Activated CD4-positive, alpha-beta T cell treated with anti-CD3 and anti-CD28 coated beads for 36 hours (primary cell): ENCODE results near the gene INCENP. TPM values are rescaled to one million over a fixed set of nuclear protein-coding genes. Genes with fewer than 3 reads are reported as not detected.

Experiments used
- ATAC-seq: fragments of 200-7000 bp; cut with Tn5 transposase; one replicate; pipeline ENCODE4 v1.10.0; 2021; ENCODE audit warnings: mild to moderate bottlenecking, moderate library complexity
- CTCF ChIA-PET: fragments of 350-600 bp; sonication (Branson Sonifier 250); formaldehyde crosslinking; loops from one replicate; lab custom pipeline; 2021; ENCODE audit warnings: antibody characterized with exemption; lab: Charles Lee
- POLR2A ChIA-PET: fragments of 350-600 bp; sonication (Branson Sonifier 250); formaldehyde crosslinking; loops from one replicate; lab custom pipeline; 2021; ENCODE audit warnings: antibody characterized with exemption, inconsistent platforms; lab: Charles Lee
- DNase-seq: peaks from one replicate; pipeline ENCODE4 v3.0.0-alpha.2; 2020
- H3K27ac Mint-ChIP-seq: one replicate; pipeline ENCODE4 v1.8.0; 2021; ENCODE audit warnings: mixed read lengths
- H3K27me3 Mint-ChIP-seq: one replicate; pipeline ENCODE4 v1.8.0; 2021; ENCODE audit warnings: mixed read lengths
- H3K36me3 Mint-ChIP-seq: one replicate; pipeline ENCODE4 v1.8.0; 2021; ENCODE audit warnings: low read depth, mixed read lengths
- H3K4me1 Mint-ChIP-seq: one replicate; pipeline ENCODE4 v1.8.0; 2021; ENCODE audit warnings: mixed read lengths
- H3K4me3 Mint-ChIP-seq: one replicate; pipeline ENCODE4 v1.8.0; 2021; ENCODE audit warnings: mild to moderate bottlenecking, moderate library complexity, mixed read lengths
- H3K9me3 Mint-ChIP-seq: one replicate; pipeline ENCODE4 v1.8.0; 2021; ENCODE audit warnings: low read depth, mixed read lengths
- intact Hi-C, 2 experiments: fragments of 100-400 bp; cut with DNase I in 1 of 2; cut with micrococcal nuclease in 1 of 2; formaldehyde crosslinking; loops; one replicate each; pipeline versions ENCODE4 v1.14.2 to v1.15.1; 2022 to 2024; cut with DNase I, micrococcal nuclease
- total RNA-seq, 2 experiments: library from RNA; stranded (reverse); gene quantifications; one replicate each; pipeline ENCODE4 v1.2.3, GENCODE V29; 2021

Gene INCENP
- total RNA-seq, 2 experiments from 2014 or later, result 125 to 140 TPM

DNA sequence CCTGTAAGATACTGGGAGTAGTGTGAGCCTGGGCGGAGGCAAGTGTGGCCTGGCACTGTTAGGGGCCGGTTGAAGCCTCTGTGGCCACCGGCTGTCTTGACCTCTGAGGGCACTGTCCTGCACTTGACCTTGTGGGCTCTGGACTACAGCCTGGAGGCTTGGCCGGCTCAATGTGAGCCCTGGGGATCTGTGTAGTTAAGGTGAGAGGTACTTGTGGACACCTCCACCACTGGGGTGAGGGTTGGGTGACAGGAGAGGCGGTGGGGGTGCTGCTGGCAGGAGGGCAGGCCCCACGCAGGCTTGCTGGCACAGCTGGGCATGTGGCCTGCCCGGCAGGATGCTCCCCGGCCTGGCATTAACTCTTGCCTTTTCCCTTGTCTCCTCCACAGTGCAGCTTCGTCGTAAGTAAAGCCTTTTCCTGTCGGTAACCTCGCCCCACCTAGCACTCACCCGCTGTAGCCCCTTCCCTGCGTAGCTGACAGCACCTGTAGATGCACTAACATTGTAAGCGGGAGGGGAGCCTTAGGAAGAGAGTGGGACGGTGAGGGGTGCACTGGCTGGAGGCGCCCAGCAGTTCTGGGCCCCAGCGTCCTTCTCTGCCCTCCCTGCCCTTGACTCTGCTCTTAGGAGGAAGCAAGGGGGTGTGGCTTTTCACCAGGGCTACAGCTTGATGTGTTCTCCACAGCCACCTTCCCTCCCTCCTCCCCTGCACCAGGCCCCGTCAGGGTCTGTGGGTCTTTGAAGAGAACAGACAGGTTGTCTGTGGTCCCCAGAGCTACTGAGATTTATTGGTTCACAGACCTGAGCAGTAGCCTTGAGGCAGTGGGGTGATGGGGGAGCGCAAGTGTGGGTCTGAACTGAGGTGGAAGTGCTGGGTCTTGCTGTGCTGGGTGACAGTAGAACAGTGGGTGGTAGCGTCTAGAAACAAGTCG lies 17.6 kb downstream of the INCENP start:
- Mint-ChIP-seq H3K36me3 (peaks cover 37% of the 10 kb centered on the region), H3K4me3 (no peak overlapping the region), H3K27ac (no peak overlapping the region), H3K4me1 (no peaks in the 10 kb centered on the region), H3K9me3 (no peaks in the 10 kb centered on the region), H3K27me3 (no peaks in the 10 kb centered on the region)
- ChIA-PET CTCF (interaction anchor here (1.1 kb wide), 1 partner anchor 10 kb away, joined by 3 read pairs; no protein-coding TSS in a partner anchor), POLR2A (no interaction called here)
- intact Hi-C loops, result no loop called here
- no peak for DNase-seq
- ATAC-seq, result no peak

DNA sequence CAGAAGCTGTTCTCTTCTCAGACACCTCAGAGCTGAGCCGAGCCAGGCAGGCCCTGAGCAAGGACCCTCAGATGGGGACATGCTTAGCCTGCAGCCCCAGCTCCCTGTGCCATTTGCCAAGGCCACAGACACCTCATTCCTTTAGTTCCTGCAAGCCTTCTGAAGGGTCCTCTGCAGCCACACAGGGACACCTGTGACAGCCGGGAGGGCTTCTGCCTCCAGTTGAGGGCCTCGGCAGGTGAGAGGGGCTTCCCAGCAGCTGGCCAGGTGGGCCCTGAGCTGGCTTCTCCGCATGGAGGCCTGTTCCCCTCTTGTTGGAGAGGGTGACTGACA lies 18.2 kb downstream of the INCENP start:
- ATAC-seq, result no peak
- DNase-seq, result no peak
- H3K27ac Mint-ChIP-seq, result no peak overlapping the region
- no peaks in the 10 kb centered on the region for H3K27me3 Mint-ChIP-seq
- intact Hi-C loops, result no loop called here
- ChIA-PET POLR2A (no interaction called here), CTCF (interaction anchor here (1.1 kb wide), 1 partner anchor 9 kb away, joined by 3 read pairs; no protein-coding TSS in a partner anchor)
- peaks cover 36% of the 10 kb centered on the region for H3K36me3 Mint-ChIP-seq
- no peak overlapping the region for H3K4me3 Mint-ChIP-seq
- H3K9me3 Mint-ChIP-seq, result no peaks in the 10 kb centered on the region
- no peaks in the 10 kb centered on the region for H3K4me1 Mint-ChIP-seq

DNA sequence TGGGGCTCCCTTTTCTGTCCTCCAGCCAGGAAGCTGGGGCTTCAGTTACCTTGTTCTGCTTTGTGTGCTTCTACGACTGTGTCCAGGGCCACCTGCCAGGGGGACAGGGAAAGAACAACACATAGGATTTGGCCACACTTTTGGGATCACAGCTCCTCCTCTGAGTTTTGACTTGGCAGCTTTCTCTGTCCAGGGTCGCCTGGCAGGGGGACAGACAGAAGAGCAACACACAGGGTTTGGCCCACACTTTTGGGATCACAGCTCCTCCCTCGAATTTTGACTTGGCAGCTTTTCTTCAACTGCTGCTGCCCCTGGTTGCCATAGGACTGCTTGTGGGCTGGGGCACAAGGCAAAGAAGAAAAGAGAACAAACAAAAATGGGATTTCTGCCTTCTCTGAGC lies 19.1 kb downstream of the INCENP start:
- intact Hi-C loops, result no loop called here
- ChIA-PET CTCF (no interaction called here), POLR2A (interaction anchor here (0.6 kb wide), 1 partner anchor 12 kb away, joined by 7 read pairs; no protein-coding TSS in a partner anchor)
- H3K9me3 Mint-ChIP-seq, result no peaks in the 10 kb centered on the region
- H3K27ac Mint-ChIP-seq, result no peak overlapping the region
- ATAC-seq (no peak), DNase-seq (no peak)
- peaks cover 44% of the 10 kb centered on the region for H3K36me3 Mint-ChIP-seq
- H3K27me3 Mint-ChIP-seq, result no peaks in the 10 kb centered on the region
- H3K4me3 Mint-ChIP-seq, result no peak overlapping the region
- H3K4me1 Mint-ChIP-seq, result no peaks in the 10 kb centered on the region

DNA sequence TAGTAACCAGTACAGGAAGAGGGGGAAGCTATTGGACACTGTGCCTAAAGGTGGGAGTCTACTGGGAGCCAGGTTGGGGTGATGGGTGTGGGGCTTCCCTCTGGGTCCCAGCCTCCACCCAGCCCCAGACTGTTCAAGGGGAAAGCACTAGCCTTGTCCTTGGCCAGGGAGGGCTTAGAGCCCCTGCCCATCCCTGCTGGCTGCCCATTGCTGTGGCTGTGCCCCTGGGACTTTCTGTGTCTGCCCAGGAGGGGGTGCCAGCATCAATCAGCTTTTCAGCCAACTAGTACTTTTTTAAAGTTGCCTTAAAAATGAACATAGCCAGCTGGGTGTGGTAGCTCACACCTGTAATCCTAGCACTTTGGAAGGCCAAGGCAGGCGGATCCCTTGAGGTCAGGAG lies 19.9 kb downstream of the INCENP start:
- peaks cover 46% of the 10 kb centered on the region for H3K36me3 Mint-ChIP-seq
- H3K4me1 Mint-ChIP-seq, result no peaks in the 10 kb centered on the region
- no peak overlapping the region for H3K4me3 Mint-ChIP-seq
- ChIA-PET POLR2A (interaction anchor here (0.7 to 1.2 kb wide), 2 partner anchors 11 to 120 kb away, joined by 3 read pairs; no protein-coding TSS in a partner anchor), CTCF (interaction anchor here (1.0 to 1.1 kb wide), 2 partner anchors 36 to 316 kb away, joined by 3 to 4 read pairs; no protein-coding TSS in a partner anchor)
- no peaks in the 10 kb centered on the region for H3K9me3 Mint-ChIP-seq
- H3K27ac Mint-ChIP-seq, result no peak overlapping the region
- ATAC-seq (no peak), DNase-seq (no peak)
- H3K27me3 Mint-ChIP-seq, result no peaks in the 10 kb centered on the region
- intact Hi-C loops, result no loop called here

DNA sequence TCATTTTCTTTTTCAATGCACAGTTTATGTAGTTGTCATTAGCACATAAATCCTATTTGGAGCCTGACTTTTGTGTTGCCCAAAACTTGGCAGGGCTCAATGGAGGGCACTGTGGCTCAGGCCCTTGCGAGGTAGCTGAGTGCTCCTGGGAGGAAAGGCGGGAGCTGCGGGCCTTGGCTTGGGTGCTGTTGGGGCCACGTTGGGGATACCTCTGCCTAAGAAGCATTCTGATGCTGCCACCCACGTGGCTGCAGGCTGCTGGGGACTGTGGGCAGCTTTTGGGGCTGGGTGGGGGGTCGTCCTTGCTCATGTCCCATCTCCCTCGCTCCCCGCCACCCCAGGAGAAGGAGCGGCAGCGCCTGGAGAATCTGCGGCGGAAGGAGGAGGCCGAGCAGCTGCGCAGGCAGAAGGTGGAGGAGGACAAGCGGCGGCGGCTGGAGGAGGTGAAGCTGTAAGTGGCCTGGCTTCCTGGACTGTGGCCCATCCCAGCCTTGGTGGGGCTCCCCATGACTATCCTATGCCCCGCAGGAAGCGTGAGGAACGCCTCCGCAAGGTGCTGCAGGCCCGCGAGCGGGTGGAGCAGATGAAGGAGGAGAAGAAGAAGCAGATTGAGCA lies 20.9 kb downstream of the INCENP start:
- DNase-seq, result no peak
- ChIA-PET CTCF (interaction anchor here (1.0 to 1.1 kb wide), 2 partner anchors 37 to 315 kb away, joined by 3 to 4 read pairs; no protein-coding TSS in a partner anchor), POLR2A (interaction anchor here (1.2 kb wide), 1 partner anchor 12 kb away, joined by 3 read pairs; no protein-coding TSS in a partner anchor)
- intact Hi-C loops, result no loop called here
- no peaks in the 10 kb centered on the region for H3K4me1 Mint-ChIP-seq
- no peak overlapping the region for H3K4me3 Mint-ChIP-seq
- ATAC-seq, result no peak
- no peak overlapping the region for H3K27ac Mint-ChIP-seq
- peaks cover 44% of the 10 kb centered on the region for H3K36me3 Mint-ChIP-seq
- H3K27me3 Mint-ChIP-seq, result no peaks in the 10 kb centered on the region
- H3K9me3 Mint-ChIP-seq, result no peaks in the 10 kb centered on the region

DNA sequence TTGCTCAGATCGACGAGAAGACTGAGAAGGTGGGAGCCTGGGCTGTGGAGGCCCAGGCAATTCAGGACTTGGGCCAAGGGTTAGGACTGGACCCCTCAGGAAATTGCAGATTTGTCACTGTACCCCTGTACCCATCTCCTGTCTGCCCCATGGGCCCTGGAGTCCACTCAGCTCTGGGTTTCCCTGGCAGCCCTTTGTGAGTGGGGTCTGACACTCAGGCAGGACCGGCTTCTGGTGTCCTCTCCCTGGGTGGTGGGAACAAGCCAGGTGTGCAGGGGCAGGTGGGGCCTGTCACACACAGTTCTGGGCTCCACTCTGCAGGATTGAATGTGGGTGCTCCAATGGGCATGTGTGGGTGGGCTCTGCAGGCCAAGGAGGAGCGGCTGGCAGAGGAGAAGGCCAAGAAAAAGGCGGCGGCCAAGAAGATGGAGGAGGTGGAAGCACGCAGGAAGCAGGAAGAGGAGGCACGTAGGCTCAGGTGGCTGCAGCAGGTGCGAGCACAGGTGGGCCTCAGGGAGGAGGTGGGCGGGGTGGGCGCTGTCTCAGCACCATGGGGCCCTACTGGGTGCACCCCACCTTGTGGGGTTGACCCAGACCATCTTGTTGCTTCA lies 21.6 kb downstream of the INCENP start:
- peaks cover 45% of the 10 kb centered on the region for H3K36me3 Mint-ChIP-seq
- CTCF ChIA-PET, result no interaction called here
- DNase-seq, result no peak

DNA sequence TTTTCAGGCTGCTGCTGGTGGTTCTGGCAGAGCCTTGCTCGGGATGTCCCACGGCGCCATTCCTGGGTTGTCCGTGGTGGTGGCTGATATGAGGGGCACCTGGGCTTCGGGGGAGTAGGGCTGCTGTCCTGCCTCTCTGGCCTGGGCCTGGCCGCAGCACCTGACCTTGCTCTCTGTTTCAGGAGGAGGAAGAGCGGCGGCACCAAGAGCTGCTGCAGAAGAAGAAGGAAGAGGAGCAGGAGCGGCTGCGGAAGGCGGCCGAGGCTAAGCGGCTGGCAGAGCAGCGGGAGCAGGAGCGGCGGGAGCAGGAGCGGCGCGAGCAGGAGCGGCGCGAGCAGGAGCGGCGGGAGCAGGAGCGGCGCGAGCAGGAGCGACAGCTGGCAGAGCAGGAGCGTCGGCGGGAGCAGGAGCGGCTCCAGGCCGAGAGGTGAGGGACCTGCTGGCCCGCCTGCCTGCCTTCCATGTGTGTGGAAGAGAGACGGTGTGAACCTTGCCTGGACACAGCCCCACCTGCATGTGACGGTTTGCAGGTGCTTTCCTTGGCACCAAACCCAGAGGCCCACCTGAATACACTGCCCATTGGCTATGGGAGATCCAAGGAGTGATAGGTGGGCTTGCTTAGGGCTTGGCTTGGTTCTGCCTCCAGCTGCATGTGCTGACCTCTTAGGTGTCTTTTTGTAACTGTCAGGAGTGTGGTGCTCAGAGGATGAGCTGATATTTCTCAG lies 22.8 kb downstream of the INCENP start:
- DNase-seq (no peak), ATAC-seq (no peak)
- Mint-ChIP-seq H3K36me3 (peaks cover 48% of the 10 kb centered on the region), H3K27ac (no peak overlapping the region), H3K27me3 (no peaks in the 10 kb centered on the region), H3K9me3 (no peaks in the 10 kb centered on the region), H3K4me1 (no peaks in the 10 kb centered on the region), H3K4me3 (no peak overlapping the region)
- POLR2A ChIA-PET, result interaction anchor here (0.5 kb wide), 1 partner anchor 205 kb away, joined by 3 read pairs; no protein-coding TSS in a partner anchor
- CTCF ChIA-PET, result no interaction called here
- intact Hi-C loops, result no loop called here

More for the DNA sequence above, 21.6 kb downstream of the INCENP start:
- Mint-ChIP-seq H3K9me3 (no peaks in the 10 kb centered on the region), H3K4me3 (no peak overlapping the region), H3K4me1 (no peaks in the 10 kb centered on the region), H3K27ac (no peak overlapping the region), H3K27me3 (no peaks in the 10 kb centered on the region)
- intact Hi-C loops, result no loop called here
- no peak for ATAC-seq
- POLR2A ChIA-PET, result no interaction called here

DNA sequence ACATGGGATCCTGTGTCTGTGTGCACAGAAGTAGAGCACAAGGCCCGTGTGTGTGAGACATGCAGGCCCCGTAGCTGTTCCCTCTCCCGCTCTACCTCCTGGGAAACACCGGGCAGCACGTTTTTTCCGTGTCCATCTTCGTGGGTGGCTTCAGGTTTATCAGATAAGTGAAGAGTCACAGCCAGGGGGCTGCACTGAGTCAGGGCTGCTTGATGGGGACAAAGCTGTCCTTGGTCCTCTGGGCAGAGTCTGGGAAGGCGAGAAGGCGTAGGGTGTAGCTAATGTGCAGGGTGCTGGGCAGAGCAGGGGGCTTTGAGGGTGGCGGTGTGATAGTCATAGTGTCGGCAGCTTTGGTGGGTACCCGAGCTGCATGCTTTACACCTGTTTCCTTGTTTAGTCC lies 23.7 kb downstream of the INCENP start:
- H3K36me3 Mint-ChIP-seq, result peaks cover 50% of the 10 kb centered on the region
- no peaks in the 10 kb centered on the region for H3K27me3 Mint-ChIP-seq
- ChIA-PET CTCF (no interaction called here), POLR2A (interaction anchor here (1.2 kb wide), 1 partner anchor 15 kb away, joined by 3 read pairs; no protein-coding TSS in a partner anchor)
- DNase-seq (no peak), ATAC-seq (no peak)
- no peaks in the 10 kb centered on the region for H3K4me1 Mint-ChIP-seq
- H3K9me3 Mint-ChIP-seq, result no peaks in the 10 kb centered on the region
- H3K4me3 Mint-ChIP-seq, result no peak overlapping the region
- no peak overlapping the region for H3K27ac Mint-ChIP-seq
- intact Hi-C loops, result no loop called here

DNA sequence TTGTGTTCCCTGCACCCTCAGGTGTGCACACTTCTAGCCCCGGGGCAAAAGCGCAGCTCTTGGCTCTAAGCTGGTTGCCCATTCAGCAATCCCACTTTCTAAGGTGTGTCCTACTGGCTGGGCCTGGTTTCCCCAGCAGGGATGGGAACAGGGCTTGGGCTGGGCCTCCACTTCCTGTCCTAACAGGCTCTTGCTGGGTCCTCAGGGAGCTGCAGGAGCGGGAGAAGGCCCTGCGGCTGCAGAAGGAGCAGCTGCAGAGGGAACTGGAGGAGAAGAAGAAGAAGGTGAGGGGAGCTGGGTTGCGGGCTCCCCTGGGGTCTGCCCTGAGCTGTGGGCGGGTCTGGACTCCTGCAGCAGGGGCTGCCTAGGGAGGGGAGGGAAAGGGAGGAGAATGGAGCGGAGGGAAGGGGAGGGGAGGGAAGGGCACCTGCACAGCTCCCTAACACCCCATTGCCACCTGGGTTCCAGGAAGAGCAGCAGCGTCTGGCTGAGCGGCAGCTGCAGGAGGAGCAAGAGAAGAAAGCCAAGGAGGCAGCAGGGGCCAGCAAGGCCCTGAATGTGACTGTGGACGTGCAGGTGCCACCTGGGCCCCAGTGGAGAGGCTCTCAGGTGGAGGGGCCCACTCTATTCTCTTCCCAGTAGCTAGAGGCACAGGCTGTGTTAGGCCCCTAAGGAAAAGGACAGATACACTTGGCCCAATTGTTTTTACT lies 24.6 kb downstream of the INCENP start:
- Mint-ChIP-seq H3K27ac (no peak overlapping the region), H3K4me3 (no peak overlapping the region), H3K27me3 (no peaks in the 10 kb centered on the region), H3K4me1 (no peaks in the 10 kb centered on the region), H3K9me3 (no peaks in the 10 kb centered on the region), H3K36me3 (peaks cover 55% of the 10 kb centered on the region)
- no peak for ATAC-seq
- POLR2A ChIA-PET, result interaction anchor here (1.2 kb wide), 1 partner anchor 16 kb away, joined by 3 read pairs; no protein-coding TSS in a partner anchor
- intact Hi-C loops, result no loop called here
- DNase-seq, result no peak
- CTCF ChIA-PET, result no interaction called here
